GM12878 (cell line): ENCODE results near the gene PLIN3. TPM values are rescaled to one million over a fixed set of nuclear protein-coding genes. Genes with fewer than 3 reads are reported as not detected.

Source experiments
- BCL11A ChIP-seq: IDR thresholded peaks from 2 replicates; pipeline ENCODE4 v1.6.1; 2011; ENCODE audit warnings: low read depth, low read length
- BMI1 ChIP-seq: fragments of 450-650 bp; IDR thresholded peaks from 2 replicates; pipeline ENCODE4 v1.6.1; 2016; ENCODE audit warnings: mild to moderate bottlenecking, moderate library complexity, borderline replicate concordance
- BRCA1 ChIP-seq: IDR thresholded peaks from 2 replicates; pipeline ENCODE4 v1.6.1; 2011; ENCODE audit warnings: low read depth, low read length, improper control_type of control experiment
- CBX3 ChIP-seq: fragments of 200-600 bp; sonication (generic); IDR thresholded peaks from 2 replicates; pipeline ENCODE4 v1.6.1; 2016; ENCODE audit warnings: low read depth, borderline replicate concordance
- CEBPB ChIP-seq, 2 experiments: fragments of 150-350 bp in 1 of 2; IDR thresholded peaks; 2 replicates each; pipeline ENCODE4 v1.6.1; 2012 to 2014; ENCODE audit warnings: low read depth in 2 of 2, low read length in 2 of 2, borderline replicate concordance in 1 of 2, inconsistent platforms in 1 of 2
- EGR1 ChIP-seq, 2 experiments: IDR thresholded peaks; 1 replicate in 1 of 2; 2 replicates in 1 of 2; pipeline ENCODE4 v1.6.1; 2011 to 2012; ENCODE audit warnings: low read depth in 2 of 2, low read length in 2 of 2, borderline replicate concordance in 1 of 2, mild to moderate bottlenecking in 1 of 2, moderate library complexity in 1 of 2
- FOXK2 ChIP-seq: fragments of 450-650 bp; IDR thresholded peaks from 2 replicates; pipeline ENCODE4 v1.6.1; 2017; ENCODE audit warnings: mild to moderate bottlenecking, moderate library complexity
- HDGF ChIP-seq: fragments of 450-650 bp; IDR thresholded peaks from 2 replicates; pipeline ENCODE4 v1.6.1; 2016; ENCODE audit warnings: antibody characterized with exemption
- IKZF2 ChIP-seq, 2 experiments: fragments of 450-650 bp; IDR thresholded peaks; 2 replicates each; pipeline ENCODE4 v1.6.1; 2017; ENCODE audit warnings: mild to moderate bottlenecking in 2 of 2, moderate library complexity in 2 of 2
- IRF4 ChIP-seq: IDR thresholded peaks from 2 replicates; pipeline ENCODE4 v1.6.1; 2011; ENCODE audit warnings: low read depth, low read length
- KAT2A ChIP-seq: conservative IDR thresholded peaks from 2 replicates; pipeline ENCODE4 v1.6.1; 2011; ENCODE audit warnings: low read depth, low read length; ENCODE audit not compliant: control insufficient read depth
- MLLT1 ChIP-seq: fragments of 450-650 bp; IDR thresholded peaks from 2 replicates; pipeline ENCODE4 v1.6.1; 2016; ENCODE audit warnings: mild to moderate bottlenecking
- NFIC ChIP-seq: IDR thresholded peaks from 2 replicates; pipeline ENCODE4 v1.6.1; 2012; ENCODE audit warnings: low read depth, mild to moderate bottlenecking, inconsistent platforms, low read length, moderate library complexity
- NR2F1 ChIP-seq: fragments of 450-650 bp; conservative IDR thresholded peaks from 2 replicates; pipeline ENCODE4 v1.6.1; 2017; ENCODE audit warnings: mild to moderate bottlenecking
- PAX8 ChIP-seq: fragments of 450-650 bp; IDR thresholded peaks from 2 replicates; pipeline ENCODE4 v1.6.1; 2017; ENCODE audit warnings: mild to moderate bottlenecking, moderate library complexity
- RAD21 ChIP-seq: IDR thresholded peaks from 2 replicates; pipeline ENCODE4 v1.6.1; 2011; ENCODE audit warnings: mild to moderate bottlenecking, low read depth, low read length, moderate library complexity; ENCODE audit not compliant: insufficient read depth
- RCOR1 ChIP-seq: conservative IDR thresholded peaks from 2 replicates; pipeline ENCODE4 v1.6.1; 2012; ENCODE audit warnings: low read depth, low read length, improper control_type of control experiment
- RFX5 ChIP-seq: IDR thresholded peaks from 2 replicates; pipeline ENCODE4 v1.6.1; 2011; ENCODE audit warnings: low read depth, low read length, improper control_type of control experiment
- SIN3A ChIP-seq: IDR thresholded peaks from 2 replicates; pipeline ENCODE4 v1.6.1; 2012; ENCODE audit warnings: low read depth, low read length, improper control_type of control experiment
- SKIL ChIP-seq: fragments of 450-650 bp; IDR thresholded peaks from 2 replicates; pipeline ENCODE4 v1.6.1; 2017; ENCODE audit warnings: mild to moderate bottlenecking, low read depth, inconsistent platforms; ENCODE audit not compliant: poor library complexity, severe bottlenecking
- TAF1 ChIP-seq: IDR thresholded peaks from 2 replicates; pipeline ENCODE4 v1.6.1; 2011; ENCODE audit warnings: mild to moderate bottlenecking, low read depth, low read length, borderline replicate concordance
- TBL1XR1 ChIP-seq: IDR thresholded peaks from 2 replicates; pipeline ENCODE4 v1.6.1; 2012; ENCODE audit warnings: low read depth, low read length, improper control_type of control experiment
- TCF3 ChIP-seq: IDR thresholded peaks from 2 replicates; pipeline ENCODE4 v1.6.1; 2012; ENCODE audit warnings: low read depth, mild to moderate bottlenecking, low read length, borderline replicate concordance; ENCODE audit not compliant: insufficient read depth
- YY1 ChIP-seq: IDR thresholded peaks from 2 replicates; pipeline ENCODE4 v1.6.1; 2011; ENCODE audit warnings: low read depth, mild to moderate bottlenecking, low read length
- ZNF24 ChIP-seq: fragments of 450-650 bp; IDR thresholded peaks from 2 replicates; pipeline ENCODE4 v1.6.1; 2017; ENCODE audit warnings: antibody characterized with exemption, mild to moderate bottlenecking
- polyA plus RNA-seq, 11 experiments: library from polyadenylated mRNA; depleted of rRNA in 4 of 11; unstranded in 6 of 11; stranded (reverse) in 5 of 11; fragments of >200 nt; fragmentation: Nextera tagmentation in 4 of 11; fragmentation: Illumina TruSeq in 1 of 11; extraction: Ambion mirVana in 4 of 11; extraction: Trizol in 1 of 11; gene quantifications; 1 replicate in 1 of 11; 2 replicates in 10 of 11; pipeline versions ENCODE4 v1.2.1 to v1.2.3, GENCODE V29; 2011 to 2016; ENCODE audit warnings: inconsistent platforms in 2 of 11, missing spikeins in 2 of 11, low read depth in 1 of 11
- total RNA-seq, 4 experiments: library from RNA; depleted of rRNA in 3 of 4; stranded (reverse); fragments of >200 nt in 3 of 4; fragmentation: Illumina TruSeq in 1 of 4; extraction: Trizol in 1 of 4; gene quantifications; 2 replicates each; pipeline versions ENCODE4 v1.2.1 to v1.2.3, GENCODE V29; 2013 to 2021

The PLIN3 gene
- total and polyA plus RNA-seq, 10 of the 15 experiments (the other 5 are each of a cell fraction or from before 2014, with no cell fraction given) = 7.7 to 71.4 (median 66.8) TPM

DNA sequence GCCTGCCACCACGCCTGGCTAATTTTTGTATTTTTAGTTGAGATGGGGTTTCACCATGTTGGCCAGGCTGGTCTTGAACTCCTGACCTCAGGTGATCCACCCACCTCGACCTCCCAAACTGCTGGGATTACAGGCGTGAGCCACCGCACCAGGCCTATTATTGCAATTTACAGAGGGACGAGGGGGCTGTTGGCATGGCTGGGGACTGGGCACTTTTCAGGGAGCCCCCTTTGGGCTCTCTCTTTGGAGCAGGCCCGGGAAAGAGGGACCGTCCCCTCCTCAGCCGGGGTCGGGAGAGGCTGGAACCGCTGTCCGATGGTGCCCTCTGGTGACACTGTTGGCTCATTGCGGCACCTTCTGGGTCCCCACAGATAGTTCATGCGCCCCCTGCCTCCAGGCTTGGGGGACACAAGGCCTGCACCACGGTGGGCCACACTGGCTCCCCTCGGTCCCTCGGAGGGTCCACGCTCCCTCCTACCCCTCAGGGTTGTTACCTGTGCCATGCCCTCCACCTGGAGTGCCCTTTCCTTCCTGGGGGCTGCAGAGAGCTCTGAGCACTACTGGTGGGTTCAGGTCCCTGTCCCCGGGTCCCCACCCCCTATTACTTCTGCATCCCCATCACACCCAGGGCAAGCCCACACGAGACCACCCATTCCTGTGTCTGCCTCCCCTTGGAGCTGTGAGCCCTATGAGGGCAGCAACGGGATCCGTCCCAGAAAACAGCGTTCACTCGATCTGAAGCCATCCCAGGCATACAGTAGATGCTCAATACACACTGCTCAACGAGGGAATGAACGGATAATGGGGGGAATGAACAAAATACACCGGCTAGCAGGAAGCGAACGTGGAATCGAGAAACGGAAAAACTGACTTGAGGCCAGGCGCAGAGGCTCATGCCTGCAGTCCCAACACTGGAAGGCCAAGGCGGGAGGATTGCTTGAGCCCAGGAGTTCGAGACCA lies 63.5 kb downstream of the PLIN3 start (continued):
- no peak for TF ChIP-seq BRCA1
- no peak for TF ChIP-seq SKIL
- TF ChIP-seq IKZF2 (IDR thresholded peaks at IDR 0.05) = peak; percentile 32 to 49; a peak in 2 of 4 replicates
- no peak for TF ChIP-seq RFX5
- TF ChIP-seq RAD21 = peak; percentile 66
- no peak for TF ChIP-seq EGR1 (IDR thresholded peaks at IDR 0.05; ENCODE audit: borderline replicate concordance in 1 of 2, low read depth in 2 of 2, low read length in 2 of 2)
- TF ChIP-seq NR2F1 = peak; percentile 48; the same call in 1 of the 2 replicates
- no peak for TF ChIP-seq ZNF24
- no peak for TF ChIP-seq KAT2A
- no peak for TF ChIP-seq TCF3
- no peak for TF ChIP-seq IRF4
- TF ChIP-seq TBL1XR1 = no peak
- TF ChIP-seq BMI1 = no peak
- TF ChIP-seq RCOR1 = no peak
- TF ChIP-seq NFIC = no peak
- TF ChIP-seq CEBPB (IDR thresholded peaks at IDR 0.05; ENCODE audit: borderline replicate concordance in 1 of 2, low read depth in 2 of 2, low read length in 2 of 2) = no peak
- no peak for TF ChIP-seq HDGF
- no peak for TF ChIP-seq BCL11A
- no peak for TF ChIP-seq FOXK2
- no peak for TF ChIP-seq TAF1
- TF ChIP-seq SIN3A = no peak
- TF ChIP-seq PAX8 = no peak
- no peak for TF ChIP-seq MLLT1
- 0 out of 2 replicates have a peak, but pooled peaks have one; percentile 36 for TF ChIP-seq YY1
- no peak for TF ChIP-seq CBX3
